ENCODE measurements around the gene NET1.

Gene NET1

DNA sequence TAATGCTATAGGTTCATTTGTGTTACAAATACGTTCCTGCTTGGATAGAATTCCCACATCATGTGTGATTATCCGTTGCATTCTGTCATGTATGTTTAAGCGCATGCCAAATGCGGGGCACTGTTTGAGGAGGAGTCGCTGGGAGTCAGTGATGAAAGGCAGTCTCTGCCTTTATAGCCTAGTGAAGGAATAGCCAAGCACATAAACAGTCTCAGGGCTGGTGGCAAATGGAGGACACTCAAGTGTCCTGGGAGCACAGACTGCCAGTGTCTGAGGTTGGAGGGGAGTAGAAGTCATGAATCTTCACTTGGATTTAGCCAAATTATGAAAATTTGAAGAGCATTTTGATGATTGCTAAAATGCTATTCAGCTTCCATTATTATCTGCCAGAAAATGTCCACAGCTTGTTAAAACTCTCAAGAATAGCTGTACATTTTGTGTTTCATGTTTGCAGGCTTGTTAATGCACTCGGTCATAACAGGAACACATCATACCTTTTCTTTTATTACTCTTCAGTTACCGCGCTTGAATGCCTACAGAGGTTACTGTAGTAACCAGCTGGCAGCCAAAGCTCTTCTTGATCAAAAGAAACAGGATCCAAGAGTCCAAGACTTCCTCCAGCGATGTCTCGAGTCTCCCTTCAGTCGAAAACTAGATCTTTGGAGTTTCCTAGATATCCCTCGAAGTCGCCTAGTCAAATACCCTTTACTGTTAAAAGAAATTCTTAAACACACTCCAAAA is 41.6 kb downstream of the NET1 start:
- no peak overlapping the region for H3K4me3 ChIP-seq (ENCODE audit: control insufficient read depth, low read depth, low read length)
- no peak for DNase-seq (ENCODE audit: low read depth)
- TF ChIP-seq, protein P1, sequence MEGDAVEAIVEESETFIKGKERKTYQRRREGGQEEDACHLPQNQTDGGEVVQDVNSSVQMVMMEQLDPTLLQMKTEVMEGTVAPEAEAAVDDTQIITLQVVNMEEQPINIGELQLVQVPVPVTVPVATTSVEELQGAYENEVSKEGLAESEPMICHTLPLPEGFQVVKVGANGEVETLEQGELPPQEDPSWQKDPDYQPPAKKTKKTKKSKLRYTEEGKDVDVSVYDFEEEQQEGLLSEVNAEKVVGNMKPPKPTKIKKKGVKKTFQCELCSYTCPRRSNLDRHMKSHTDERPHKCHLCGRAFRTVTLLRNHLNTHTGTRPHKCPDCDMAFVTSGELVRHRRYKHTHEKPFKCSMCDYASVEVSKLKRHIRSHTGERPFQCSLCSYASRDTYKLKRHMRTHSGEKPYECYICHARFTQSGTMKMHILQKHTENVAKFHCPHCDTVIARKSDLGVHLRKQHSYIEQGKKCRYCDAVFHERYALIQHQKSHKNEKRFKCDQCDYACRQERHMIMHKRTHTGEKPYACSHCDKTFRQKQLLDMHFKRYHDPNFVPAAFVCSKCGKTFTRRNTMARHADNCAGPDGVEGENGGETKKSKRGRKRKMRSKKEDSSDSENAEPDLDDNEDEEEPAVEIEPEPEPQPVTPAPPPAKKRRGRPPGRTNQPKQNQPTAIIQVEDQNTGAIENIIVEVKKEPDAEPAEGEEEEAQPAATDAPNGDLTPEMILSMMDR (IDR thresholded peaks at IDR 0.05; ENCODE audit: control insufficient read depth, insufficient read depth, low read depth, low read length, missing control alignments), result no peak

DNA sequence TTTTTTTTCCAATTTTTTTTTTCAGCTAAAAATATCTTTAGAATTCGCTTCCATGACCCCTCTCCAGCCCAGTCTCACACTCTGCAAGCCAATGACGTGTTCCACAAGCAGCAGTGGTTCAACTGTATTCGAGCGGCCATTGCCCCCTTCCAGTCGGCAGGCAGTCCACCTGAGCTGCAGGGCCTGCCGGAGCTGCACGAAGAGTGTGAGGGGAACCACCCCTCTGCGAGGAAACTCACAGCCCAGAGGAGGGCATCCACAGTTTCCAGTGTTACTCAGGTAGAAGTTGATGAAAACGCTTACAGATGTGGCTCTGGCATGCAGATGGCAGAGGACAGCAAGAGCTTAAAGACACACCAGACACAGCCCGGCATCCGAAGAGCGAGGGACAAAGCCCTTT is 44.2 kb downstream of the NET1 start:
- TF ChIP-seq, protein P1 (IDR thresholded peaks at IDR 0.05; ENCODE audit: control insufficient read depth, insufficient read depth, low read depth, low read length, missing control alignments), result no peak
- DNase-seq (ENCODE audit: low read depth), result no peak
- H3K4me3 ChIP-seq (ENCODE audit: control insufficient read depth, low read depth, low read length), result no peak overlapping the region

DNA sequence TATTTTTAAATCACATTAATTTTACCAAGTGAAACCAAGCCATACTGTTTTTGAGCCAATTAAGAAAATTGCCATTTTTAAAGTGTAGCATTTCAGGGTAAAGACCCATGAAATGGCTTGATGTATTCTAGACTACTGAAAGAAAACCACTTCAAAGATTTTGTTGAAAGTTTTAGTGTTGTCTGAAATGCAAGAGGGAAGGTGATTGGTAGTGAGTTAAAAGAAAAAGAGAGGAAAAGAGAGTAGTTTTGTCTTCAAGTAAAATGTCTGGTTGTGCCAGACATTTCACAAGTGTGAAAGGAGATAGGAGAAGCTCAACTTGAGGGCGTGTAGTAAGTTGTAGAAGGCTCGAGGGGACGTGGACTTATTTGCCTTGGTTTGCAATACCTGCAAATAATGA is 45.4 kb downstream of the NET1 start:
- H3K4me3 ChIP-seq (ENCODE audit: control insufficient read depth, low read depth, low read length), result no peak overlapping the region
- TF ChIP-seq, protein P1 (IDR thresholded peaks at IDR 0.05; ENCODE audit: control insufficient read depth, insufficient read depth, low read depth, low read length, missing control alignments), result no peak
- no peak for DNase-seq (ENCODE audit: low read depth)

DNA sequence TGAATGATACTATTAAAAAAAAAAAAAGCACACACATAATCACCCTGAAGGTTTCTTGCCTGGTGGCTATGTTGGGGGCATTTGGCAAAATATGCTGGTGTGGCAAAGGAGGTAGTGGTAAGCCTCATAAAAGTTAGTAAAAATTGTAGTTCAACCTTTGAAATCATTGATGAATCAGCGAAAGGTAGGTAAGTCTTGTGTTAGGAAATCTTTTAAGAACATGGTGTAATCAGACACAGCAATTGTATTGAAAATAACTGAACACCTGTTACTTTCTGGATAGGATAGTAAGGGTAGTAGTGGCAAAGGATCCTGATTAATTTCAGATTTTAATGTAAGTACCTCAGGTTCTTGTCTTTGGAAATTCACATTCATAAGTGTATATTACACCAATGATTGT is 46.1 kb downstream of the NET1 start:
- no peak overlapping the region for H3K4me3 ChIP-seq (ENCODE audit: control insufficient read depth, low read depth, low read length)
- DNase-seq (ENCODE audit: low read depth), result no peak
- TF ChIP-seq, protein P1 (IDR thresholded peaks at IDR 0.05; ENCODE audit: control insufficient read depth, insufficient read depth, low read depth, low read length, missing control alignments), result no peak

DNA sequence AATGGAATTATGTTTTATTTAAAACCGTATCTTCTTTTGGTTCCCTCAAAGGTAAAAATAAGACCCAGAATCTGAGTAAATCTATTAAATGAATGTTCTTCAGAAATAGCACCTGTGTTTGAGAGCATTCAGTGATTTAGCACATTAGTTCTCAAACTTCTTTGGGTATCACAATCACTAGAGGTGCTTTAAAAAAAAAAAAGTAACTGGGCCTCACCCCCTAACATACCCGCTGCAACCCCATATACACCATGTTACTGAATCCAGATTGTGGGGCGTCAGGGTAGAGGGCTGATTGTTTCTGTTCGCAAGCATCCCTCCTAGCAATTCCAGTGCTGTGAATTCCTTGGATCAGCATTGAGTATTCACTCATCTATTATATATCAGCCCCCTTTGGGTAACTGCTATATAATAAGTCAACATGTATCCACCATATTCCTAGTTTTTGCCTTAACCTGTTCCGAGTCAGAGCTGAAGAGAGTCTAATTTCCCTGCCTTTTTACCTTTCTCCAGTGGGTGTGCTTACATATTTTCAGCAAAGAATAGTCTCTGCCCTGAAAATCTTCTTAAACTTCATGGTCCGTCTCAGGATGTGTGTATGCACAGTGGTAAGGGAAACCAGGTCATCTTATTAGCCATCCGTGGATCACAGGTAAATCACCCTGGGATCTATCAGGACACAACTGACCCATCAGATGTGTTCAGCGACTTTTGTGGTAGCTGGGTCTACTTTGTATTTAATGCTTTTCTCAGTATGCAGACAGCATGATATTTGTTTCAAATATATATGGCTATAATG is 46.8 kb downstream of the NET1 start:
- H3K4me3 ChIP-seq (ENCODE audit: control insufficient read depth, low read depth, low read length), result no peak overlapping the region
- TF ChIP-seq, protein P1 (IDR thresholded peaks at IDR 0.05; ENCODE audit: control insufficient read depth, insufficient read depth, low read depth, low read length, missing control alignments), result no peak
- no peak for DNase-seq (ENCODE audit: low read depth)

DNA sequence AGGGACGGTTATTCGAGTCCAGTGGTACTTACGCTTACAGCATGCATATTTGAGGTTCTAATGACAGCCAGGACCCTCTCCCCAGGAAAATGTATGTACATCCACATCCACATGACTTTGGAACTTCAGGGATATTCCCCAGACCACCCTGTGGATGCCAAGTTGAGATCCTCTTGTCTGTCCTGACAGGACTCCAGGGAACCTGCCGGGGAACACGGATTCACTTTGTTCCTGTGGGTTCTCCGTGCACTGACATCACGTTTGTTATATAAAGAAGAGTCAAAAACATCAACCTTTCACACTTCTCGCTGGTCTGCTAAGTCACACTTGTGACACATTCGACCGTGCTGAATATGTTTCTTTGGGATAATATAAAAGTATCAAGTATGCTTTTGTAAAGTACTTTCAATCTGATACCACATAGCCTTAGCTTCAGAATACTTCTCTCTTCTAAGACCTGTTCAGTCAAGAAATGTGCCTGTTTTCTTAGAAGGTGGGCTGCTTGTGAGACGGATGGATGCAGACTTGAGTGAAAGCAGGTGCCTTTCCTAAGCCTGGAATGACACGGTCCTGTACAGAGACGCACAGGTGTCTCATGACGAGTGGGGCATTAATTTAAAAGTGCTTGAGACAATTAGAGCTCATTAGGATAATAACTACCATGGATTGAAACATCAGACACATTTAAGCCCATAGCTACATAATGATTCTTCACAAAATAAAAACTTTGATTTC is 48.3 kb downstream of the NET1 start:
- H3K4me3 ChIP-seq (ENCODE audit: control insufficient read depth, low read depth, low read length), result no peak overlapping the region
- TF ChIP-seq, protein P1 (IDR thresholded peaks at IDR 0.05; ENCODE audit: control insufficient read depth, insufficient read depth, low read depth, low read length, missing control alignments), result no peak
- DNase-seq (ENCODE audit: low read depth), result no peak
